ENCODE data around the gene GAPVD1.

DNA sequence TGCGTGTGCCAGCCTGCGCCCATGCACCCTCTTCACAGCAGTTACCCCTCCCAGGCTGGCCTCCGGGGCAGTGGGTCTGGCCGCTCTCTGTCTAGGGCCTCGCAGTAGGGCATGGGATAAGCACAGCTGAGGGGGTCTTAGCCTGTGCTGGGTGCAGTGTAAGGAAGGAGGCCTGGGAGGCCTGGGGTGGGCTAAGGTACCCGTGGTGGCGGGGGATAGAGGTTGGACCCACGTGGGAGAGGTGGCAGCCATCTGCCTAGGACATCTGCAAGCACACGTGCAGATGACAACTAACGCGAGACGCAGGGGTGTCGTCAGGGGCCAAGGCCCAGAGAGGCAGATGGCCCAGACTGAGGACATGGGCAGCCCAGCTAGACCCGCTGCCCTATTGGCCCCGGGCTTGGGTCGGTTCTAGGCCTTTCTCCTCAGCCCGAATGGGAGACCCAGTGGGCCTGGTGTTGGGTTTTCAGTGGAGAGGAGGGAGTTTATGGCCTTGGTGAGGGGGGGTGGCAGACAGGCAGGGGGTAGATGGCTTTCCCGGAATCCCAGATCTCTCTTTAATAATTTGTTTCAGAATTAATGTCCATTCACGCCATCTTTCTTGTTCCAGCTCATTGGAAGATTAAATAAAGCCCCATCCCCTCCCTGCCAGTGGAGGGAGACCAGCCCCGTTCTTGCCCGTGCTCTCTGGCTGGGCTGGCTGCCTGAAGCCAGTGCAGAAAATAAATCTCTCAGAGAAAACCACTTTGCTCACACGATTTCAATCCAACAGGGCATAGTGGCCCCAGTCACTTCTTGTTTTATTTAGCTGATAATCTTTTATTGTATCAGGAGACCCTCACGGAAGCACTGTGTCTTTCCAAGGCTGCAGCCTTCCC is 154.2 kb downstream of the GAPVD1 start:
- TF ChIP-seq FOXM1 (IDR thresholded peaks at IDR 0.05; ENCODE audit: borderline replicate concordance) (no peak), SUZ12 (IDR thresholded peaks at IDR 0.05) (no peak), ARNT (IDR thresholded peaks at IDR 0.05) (no peak), SP1 (IDR thresholded peaks at IDR 0.05) (no peak), LEF1 (IDR thresholded peaks at IDR 0.05; ENCODE audit: borderline replicate concordance) (no peak), TARDBP (IDR thresholded peaks at IDR 0.05) (no peak), ZNF384 (IDR thresholded peaks at IDR 0.05) (no peak), FOXA1 (IDR thresholded peaks at IDR 0.05) (no peak), BHLHE40 (IDR thresholded peaks at IDR 0.05; ENCODE audit: borderline replicate concordance) (no peak), FOXK2 (IDR thresholded peaks at IDR 0.05) (no peak), L3MBTL2 (conservative IDR thresholded peaks at IDR 0.05) (no peak), ELF4 (IDR thresholded peaks at IDR 0.05) (no peak), CTBP1 (IDR thresholded peaks at IDR 0.05; ENCODE audit: borderline replicate concordance) (no peak)
- TF ChIP-seq, protein P1, sequence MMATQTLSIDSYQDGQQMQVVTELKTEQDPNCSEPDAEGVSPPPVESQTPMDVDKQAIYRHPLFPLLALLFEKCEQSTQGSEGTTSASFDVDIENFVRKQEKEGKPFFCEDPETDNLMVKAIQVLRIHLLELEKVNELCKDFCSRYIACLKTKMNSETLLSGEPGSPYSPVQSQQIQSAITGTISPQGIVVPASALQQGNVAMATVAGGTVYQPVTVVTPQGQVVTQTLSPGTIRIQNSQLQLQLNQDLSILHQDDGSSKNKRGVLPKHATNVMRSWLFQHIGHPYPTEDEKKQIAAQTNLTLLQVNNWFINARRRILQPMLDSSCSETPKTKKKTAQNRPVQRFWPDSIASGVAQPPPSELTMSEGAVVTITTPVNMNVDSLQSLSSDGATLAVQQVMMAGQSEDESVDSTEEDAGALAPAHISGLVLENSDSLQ (IDR thresholded peaks at IDR 0.05) = no peak

Data from HEK293T (cell line).